Measurements from ENCODE around the gene MBNL1. TPM values are rescaled to one million over a fixed set of nuclear protein-coding genes. Genes with fewer than 3 reads are reported as not detected.

The MBNL1 gene
- total RNA-seq, 2 donors from 2014 or later: 1.3 to 4.9 TPM

DNA sequence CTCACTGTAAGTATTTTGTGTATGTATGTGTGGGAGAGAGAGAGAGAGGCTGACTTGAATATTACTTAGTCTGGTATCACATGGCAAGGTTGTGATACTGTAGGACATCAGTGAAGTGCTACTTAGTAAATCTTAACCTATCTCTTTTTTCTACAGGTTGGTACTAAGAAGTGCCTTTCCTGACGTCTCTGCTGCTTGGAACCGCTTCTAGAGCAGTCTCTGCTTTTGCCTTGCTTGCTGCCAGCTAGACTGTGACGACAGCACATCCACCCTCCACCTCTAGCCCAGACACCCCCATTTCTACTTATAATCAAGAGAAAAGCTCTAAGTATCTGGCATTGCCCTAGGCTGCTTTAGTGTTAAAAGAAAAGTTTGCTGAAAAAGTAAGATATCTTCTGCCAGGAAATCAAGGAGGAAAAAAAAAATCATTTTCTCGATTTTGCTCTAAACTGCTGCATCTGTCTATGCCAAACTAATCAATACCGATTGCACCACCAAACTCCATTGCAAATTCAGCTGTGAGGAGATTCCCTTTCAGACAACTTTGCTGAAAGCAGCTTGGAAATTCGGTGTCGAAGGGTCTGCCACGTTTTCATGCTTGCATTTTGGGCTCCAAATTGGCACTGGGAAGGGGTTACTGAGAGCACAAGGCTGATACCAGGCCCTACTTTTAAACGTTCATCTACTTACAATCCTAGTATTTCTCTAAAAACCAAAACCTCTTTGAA is 30.7 kb downstream of the MBNL1 start:
- H3K27me3 Mint-ChIP-seq (ENCODE audit: insufficient read depth): peaks cover 73% of the 10 kb centered on the region
- Histone ChIP-seq H3K27ac (ENCODE audit: low read depth, low read length) (no peak overlapping the region), H3K9me3 (ENCODE audit: control insufficient read depth, low read length) (no peaks in the 10 kb centered on the region), H3K36me3 (ENCODE audit: control insufficient read depth, insufficient read depth, low read length) (no peaks in the 10 kb centered on the region), H3K9ac (ENCODE audit: extremely low read depth, low read length, poor library complexity, severe bottlenecking) (no peak overlapping the region), H3K4me3 (ENCODE audit: low read length) (no peak overlapping the region), H3K27me3 (ENCODE audit: control insufficient read depth, insufficient read depth, low read length, poor library complexity, severe bottlenecking) (peaks cover 88% of the 10 kb centered on the region), H3K4me1 (ENCODE audit: control insufficient read depth, insufficient read depth, low read length) (no peaks in the 10 kb centered on the region)
- DNase-seq: no peak
- H3K4me1 Mint-ChIP-seq: peaks cover 34% of the 10 kb centered on the region
- TF ChIP-seq, protein P1, sequence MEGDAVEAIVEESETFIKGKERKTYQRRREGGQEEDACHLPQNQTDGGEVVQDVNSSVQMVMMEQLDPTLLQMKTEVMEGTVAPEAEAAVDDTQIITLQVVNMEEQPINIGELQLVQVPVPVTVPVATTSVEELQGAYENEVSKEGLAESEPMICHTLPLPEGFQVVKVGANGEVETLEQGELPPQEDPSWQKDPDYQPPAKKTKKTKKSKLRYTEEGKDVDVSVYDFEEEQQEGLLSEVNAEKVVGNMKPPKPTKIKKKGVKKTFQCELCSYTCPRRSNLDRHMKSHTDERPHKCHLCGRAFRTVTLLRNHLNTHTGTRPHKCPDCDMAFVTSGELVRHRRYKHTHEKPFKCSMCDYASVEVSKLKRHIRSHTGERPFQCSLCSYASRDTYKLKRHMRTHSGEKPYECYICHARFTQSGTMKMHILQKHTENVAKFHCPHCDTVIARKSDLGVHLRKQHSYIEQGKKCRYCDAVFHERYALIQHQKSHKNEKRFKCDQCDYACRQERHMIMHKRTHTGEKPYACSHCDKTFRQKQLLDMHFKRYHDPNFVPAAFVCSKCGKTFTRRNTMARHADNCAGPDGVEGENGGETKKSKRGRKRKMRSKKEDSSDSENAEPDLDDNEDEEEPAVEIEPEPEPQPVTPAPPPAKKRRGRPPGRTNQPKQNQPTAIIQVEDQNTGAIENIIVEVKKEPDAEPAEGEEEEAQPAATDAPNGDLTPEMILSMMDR (conservative IDR thresholded peaks at IDR 0.05): no peak
- H3K27ac Mint-ChIP-seq: no peak overlapping the region
- 69 to 81% methylated on average over 7 to 9 of the region's 9 CpGs for WGBS, 2 experiments (ENCODE audit: insufficient coverage in 1 of 2, insufficient read length in 1 of 2)
- no peak overlapping the region for H3K4me3 Mint-ChIP-seq
- no peaks in the 10 kb centered on the region for H3K36me3 Mint-ChIP-seq (ENCODE audit: low read depth)
- no peaks in the 10 kb centered on the region for H3K9me3 Mint-ChIP-seq

DNA sequence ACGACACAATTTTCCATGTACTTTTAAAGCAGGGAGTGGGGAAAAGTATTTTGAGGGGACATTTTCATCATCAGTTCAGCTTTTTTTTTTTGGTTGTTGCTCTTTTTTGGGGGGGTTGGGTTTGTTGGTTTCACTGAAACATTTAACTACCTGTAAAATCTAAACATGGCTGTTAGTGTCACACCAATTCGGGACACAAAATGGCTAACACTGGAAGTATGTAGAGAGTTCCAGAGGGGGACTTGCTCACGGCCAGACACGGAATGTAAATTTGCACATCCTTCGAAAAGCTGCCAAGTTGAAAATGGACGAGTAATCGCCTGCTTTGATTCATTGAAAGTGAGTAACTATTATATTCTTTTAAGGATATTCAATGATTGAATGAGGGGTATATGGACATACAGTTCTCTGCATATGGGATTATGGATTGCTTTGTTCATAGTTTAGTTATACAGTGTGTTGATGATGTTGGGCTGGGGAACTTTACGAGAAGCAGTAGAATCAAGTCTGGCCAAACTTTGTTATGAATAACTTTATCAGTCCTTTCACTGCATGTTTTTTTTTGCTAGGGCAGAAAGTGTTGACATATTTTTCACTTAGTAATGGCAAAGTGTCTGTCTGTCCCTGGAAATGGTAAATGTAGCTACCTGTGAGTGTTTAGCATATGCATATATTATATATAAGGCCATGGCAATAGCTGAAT is 31.5 kb downstream of the MBNL1 start:
- no peak overlapping the region for H3K27ac Mint-ChIP-seq
- H3K9ac ChIP-seq (ENCODE audit: extremely low read depth, low read length, poor library complexity, severe bottlenecking): no peak overlapping the region
- H3K4me3 Mint-ChIP-seq: no peak overlapping the region
- peaks cover 89% of the 10 kb centered on the region for H3K27me3 ChIP-seq (ENCODE audit: control insufficient read depth, insufficient read depth, low read length, poor library complexity, severe bottlenecking)
- H3K9me3 Mint-ChIP-seq: no peaks in the 10 kb centered on the region
- 92 to 95% methylated on average over 6 to 8 of the region's 8 CpGs for WGBS, 2 experiments (ENCODE audit: insufficient coverage in 1 of 2, insufficient read length in 1 of 2)
- H3K4me1 Mint-ChIP-seq: peaks cover 39% of the 10 kb centered on the region
- H3K27ac ChIP-seq (ENCODE audit: low read depth, low read length): no peak overlapping the region
- H3K36me3 Mint-ChIP-seq (ENCODE audit: low read depth): no peaks in the 10 kb centered on the region
- peaks cover 3% of the 10 kb centered on the region for H3K4me1 ChIP-seq (ENCODE audit: control insufficient read depth, insufficient read depth, low read length)
- no peaks in the 10 kb centered on the region for H3K36me3 ChIP-seq (ENCODE audit: control insufficient read depth, insufficient read depth, low read length)
- no peaks in the 10 kb centered on the region for H3K9me3 ChIP-seq (ENCODE audit: control insufficient read depth, low read length)
- TF ChIP-seq, protein P1 (conservative IDR thresholded peaks at IDR 0.05): no peak
- H3K27me3 Mint-ChIP-seq (ENCODE audit: insufficient read depth): peaks cover 78% of the 10 kb centered on the region
- no peak for DNase-seq
- no peak overlapping the region for H3K4me3 ChIP-seq (ENCODE audit: low read length)

DNA sequence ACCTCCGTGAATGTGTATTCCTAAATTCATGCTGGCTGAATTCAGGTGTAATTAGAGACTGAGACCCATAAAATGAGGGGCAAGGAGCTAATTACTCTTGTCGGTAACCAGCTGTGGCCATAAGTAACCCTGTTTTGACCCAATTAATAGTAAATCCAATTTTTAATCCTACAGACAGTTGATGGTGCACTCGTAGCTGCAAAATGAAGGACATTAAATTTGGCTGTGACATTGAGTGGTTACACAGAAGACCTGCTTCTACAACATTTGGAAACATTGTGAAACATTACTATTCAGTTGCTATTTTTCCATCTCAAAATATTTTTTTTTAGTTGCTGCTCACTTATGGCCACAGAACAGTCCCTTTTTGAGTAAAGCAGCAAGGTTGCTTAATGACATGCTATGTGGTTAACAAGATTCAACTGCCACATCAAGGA is 33.0 kb downstream of the MBNL1 start:
- H3K4me3 Mint-ChIP-seq: no peak overlapping the region
- peaks cover 6% of the 10 kb centered on the region for H3K4me1 ChIP-seq (ENCODE audit: control insufficient read depth, insufficient read depth, low read length)
- H3K36me3 ChIP-seq (ENCODE audit: control insufficient read depth, insufficient read depth, low read length): no peaks in the 10 kb centered on the region
- 74% methylated on average over 3 of the region's 3 CpGs; no CpG with 5 or more reads in 1 of the 2 experiments for WGBS, 2 experiments (ENCODE audit: insufficient coverage in 1 of 2, insufficient read length in 1 of 2)
- no peaks in the 10 kb centered on the region for H3K9me3 ChIP-seq (ENCODE audit: control insufficient read depth, low read length)
- H3K4me3 ChIP-seq (ENCODE audit: low read length): no peak overlapping the region
- DNase-seq: no peak
- H3K9ac ChIP-seq (ENCODE audit: extremely low read depth, low read length, poor library complexity, severe bottlenecking): no peak overlapping the region
- H3K27me3 Mint-ChIP-seq (ENCODE audit: insufficient read depth): peaks cover 76% of the 10 kb centered on the region
- H3K27ac Mint-ChIP-seq: no peak overlapping the region
- no peaks in the 10 kb centered on the region for H3K9me3 Mint-ChIP-seq
- peaks cover 41% of the 10 kb centered on the region for H3K4me1 Mint-ChIP-seq
- no peak overlapping the region for H3K27ac ChIP-seq (ENCODE audit: low read depth, low read length)
- no peaks in the 10 kb centered on the region for H3K36me3 Mint-ChIP-seq (ENCODE audit: low read depth)
- TF ChIP-seq, protein P1 (conservative IDR thresholded peaks at IDR 0.05): no peak
- peaks cover 84% of the 10 kb centered on the region for H3K27me3 ChIP-seq (ENCODE audit: control insufficient read depth, insufficient read depth, low read length, poor library complexity, severe bottlenecking)
